Measurements from ENCODE around the gene CHGA.

DNA sequence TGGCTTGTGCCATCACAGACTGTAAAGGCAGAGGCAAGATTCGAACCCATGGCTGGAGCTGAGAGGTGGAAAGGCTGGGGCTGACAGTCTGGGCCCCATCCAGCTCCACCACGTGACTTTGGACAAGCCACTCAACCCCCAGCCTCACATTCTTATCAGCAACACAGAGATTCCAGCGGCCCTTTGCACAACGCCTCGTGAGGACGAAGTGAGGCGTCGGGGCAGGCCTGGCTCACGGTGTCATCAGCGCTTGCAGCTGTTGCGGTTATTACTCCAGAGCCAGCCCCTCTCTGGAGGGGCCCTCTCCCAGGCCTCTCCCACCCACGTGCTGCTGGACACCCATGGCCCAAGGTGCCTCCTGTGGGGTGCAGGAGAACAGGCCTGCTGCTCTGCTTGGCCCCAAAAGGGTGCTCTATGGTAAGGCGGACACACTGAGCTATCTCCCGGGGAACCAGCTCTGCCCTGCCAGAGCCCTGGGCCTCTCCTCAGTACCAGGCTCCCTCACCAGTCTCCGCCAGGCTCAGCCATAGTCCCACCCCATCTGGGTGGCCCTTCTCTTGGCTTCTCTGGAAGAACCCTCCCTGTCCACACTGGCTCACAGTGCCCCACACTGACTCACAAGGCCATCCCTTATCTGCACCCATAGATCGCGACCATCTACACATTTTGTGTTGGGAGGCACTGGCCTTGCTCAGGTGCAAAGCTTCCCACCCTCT, 21.1 kb downstream of the CHGA start:
- TF ChIP-seq, protein P1, sequence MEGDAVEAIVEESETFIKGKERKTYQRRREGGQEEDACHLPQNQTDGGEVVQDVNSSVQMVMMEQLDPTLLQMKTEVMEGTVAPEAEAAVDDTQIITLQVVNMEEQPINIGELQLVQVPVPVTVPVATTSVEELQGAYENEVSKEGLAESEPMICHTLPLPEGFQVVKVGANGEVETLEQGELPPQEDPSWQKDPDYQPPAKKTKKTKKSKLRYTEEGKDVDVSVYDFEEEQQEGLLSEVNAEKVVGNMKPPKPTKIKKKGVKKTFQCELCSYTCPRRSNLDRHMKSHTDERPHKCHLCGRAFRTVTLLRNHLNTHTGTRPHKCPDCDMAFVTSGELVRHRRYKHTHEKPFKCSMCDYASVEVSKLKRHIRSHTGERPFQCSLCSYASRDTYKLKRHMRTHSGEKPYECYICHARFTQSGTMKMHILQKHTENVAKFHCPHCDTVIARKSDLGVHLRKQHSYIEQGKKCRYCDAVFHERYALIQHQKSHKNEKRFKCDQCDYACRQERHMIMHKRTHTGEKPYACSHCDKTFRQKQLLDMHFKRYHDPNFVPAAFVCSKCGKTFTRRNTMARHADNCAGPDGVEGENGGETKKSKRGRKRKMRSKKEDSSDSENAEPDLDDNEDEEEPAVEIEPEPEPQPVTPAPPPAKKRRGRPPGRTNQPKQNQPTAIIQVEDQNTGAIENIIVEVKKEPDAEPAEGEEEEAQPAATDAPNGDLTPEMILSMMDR (IDR thresholded peaks at IDR 0.05) = no peak
- no peak for TF ChIP-seq ZFX (IDR thresholded peaks at IDR 0.05; ENCODE audit: borderline replicate concordance)
